Uterus (tissue), 2 donors: ENCODE data around the gene ERCC5.

Source experiments
- CTCF ChIP-seq, 4 experiments: fragments of 200-600 bp in 2 of 4; fragments of 450-650 bp in 2 of 4; sonication (generic) in 2 of 4; IDR thresholded peaks; one replicate each; pipeline ENCODE4 v1.5.1; 2016 to 2019; ENCODE audit warnings: antibody characterized with exemption in 4 of 4, mild to moderate bottlenecking in 2 of 4, moderate library complexity in 1 of 4
- POLR2A ChIP-seq, 2 donors: fragments of 450-650 bp; IDR thresholded peaks; one replicate each; pipeline ENCODE4 v1.6.1; 2016; ENCODE audit warnings: antibody characterized with exemption in 2 of 2, mild to moderate bottlenecking in 1 of 2, moderate library complexity in 1 of 2

GRCh38 chr13:102846261-102847015 is 606 bp downstream of the ERCC5 start:
- TF ChIP-seq CTCF (IDR thresholded peaks at IDR 0.05) (no peak), POLR2A (IDR thresholded peaks at IDR 0.05) (no peak)
